ENCODE data around the gene UGT3A1. TPM values are rescaled to one million over a fixed set of nuclear protein-coding genes. Genes with fewer than 3 reads are reported as not detected.
"Not testable (repeated sequence)": the region's sequence is repeated elsewhere in the genome, so short reads cannot be mapped to it uniquely, and the experiment has no call there.

The UGT3A1 gene
- polyA plus RNA-seq (2013, experiment 1 of 2; ENCODE audit: insufficient read length) = 0.15 TPM
- polyA plus RNA-seq (2013, experiment 2 of 2; ENCODE audit: insufficient read length) = 0.05 TPM

GRCh38 chr5:35990941-35991611 is at the start of gene UGT3A1:
TSS of gene UGT3A1 (minus strand) at chr5:35991390. CDS start at chr5:35991240, 150 bp downstream.
- no peak for DNase-seq

GRCh38 chr5:36035696-36036095 is 44.5 kb upstream of the UGT3A1 start:
- DNase-seq = no peak

- not testable (repeated sequence) for DNase-seq
These were observed 43.4 kb upstream of the UGT3A1 start for GRCh38 chr5:36034536-36035134.

- no peak for DNase-seq
These were observed 42.3 kb upstream of the UGT3A1 start for GRCh38 chr5:36033486-36033885.

- DNase-seq = no peak
These were observed 41.9 kb upstream of the UGT3A1 start for GRCh38 chr5:36033047-36033446.

GRCh38 chr5:36031223-36031622 is 40.0 kb upstream of the UGT3A1 start:
- no peak for DNase-seq

GRCh38 chr5:36029914-36030313 is 38.7 kb upstream of the UGT3A1 start:
- DNase-seq = no peak

GRCh38 chr5:36028816-36029465 is 37.8 kb upstream of the UGT3A1 start:
- no peak for DNase-seq

GRCh38 chr5:36027711-36028110 is 36.5 kb upstream of the UGT3A1 start:
- DNase-seq = no peak

GRCh38 chr5:36026706-36027465 is 35.7 kb upstream of the UGT3A1 start:
- no peak for DNase-seq

GRCh38 chr5:36022246-36022645 is 31.1 kb upstream of the UGT3A1 start:
- DNase-seq = not testable (repeated sequence)

GRCh38 chr5:36019584-36019983 is 28.4 kb upstream of the UGT3A1 start:
- DNase-seq = not testable (repeated sequence)

- DNase-seq = no peak
These were observed 26.4 kb upstream of the UGT3A1 start for GRCh38 chr5:36017622-36018021.

- DNase-seq = no peak
These were observed 25.8 kb upstream of the UGT3A1 start for GRCh38 chr5:36017004-36017403.

GRCh38 chr5:36013182-36013581 is 22.0 kb upstream of the UGT3A1 start:
- no peak for DNase-seq

- DNase-seq = no peak
These were observed 18.5 kb upstream of the UGT3A1 start for GRCh38 chr5:36009698-36010097.

- no peak for DNase-seq
These were observed 16.2 kb upstream of the UGT3A1 start for GRCh38 chr5:36007366-36007765.

GRCh38 chr5:36006163-36006562 is 15.0 kb upstream of the UGT3A1 start:
- no peak for DNase-seq

GRCh38 chr5:36001032-36001431 is 9.8 kb upstream of the UGT3A1 start:
- DNase-seq = no peak

GRCh38 chr5:35999547-35999946 is 8.4 kb upstream of the UGT3A1 start:
- DNase-seq = no peak

GRCh38 chr5:35996076-35996475 is 4.9 kb upstream of the UGT3A1 start:
- DNase-seq = no peak

- DNase-seq = no peak
These were observed 670 bp downstream of the UGT3A1 start for GRCh38 chr5:35990520-35990919.

- no peak for DNase-seq
These were observed 2.7 kb downstream of the UGT3A1 start for GRCh38 chr5:35988529-35988928.
